Left renal pelvis (tissue), 4 donors: Measurements from ENCODE around the gene CFAP43. TPM values are rescaled to one million over a fixed set of nuclear protein-coding genes. Genes with fewer than 3 reads are reported as not detected.
"Not testable (repeated sequence)": the region's sequence is repeated elsewhere in the genome, so short reads cannot be mapped to it uniquely, and the experiment has no call there.

ENCODE experiments used
- DNase-seq, 4 donors: peaks; one replicate each; pipeline ENCODE4 v3.0.0-alpha.2; 2013; ENCODE audit warnings: low read depth in 4 of 4, low spot score in 3 of 4
- polyA plus RNA-seq, 4 donors: library from polyadenylated mRNA; unstranded; fragments of 120-200 nt; gene quantifications; one replicate each; pipeline ENCODE4 v1.2.1, GENCODE V29; 2013; ENCODE audit not compliant: insufficient read length in 4 of 4

CFAP43 gene
- polyA plus RNA-seq, 4 donors, result 2.5 to 24.9 (median 15.9) TPM

GRCh38 chr10:104234934-104235333 lies 2.8 kb upstream of the CFAP43 start:
- no peak for DNase-seq

GRCh38 chr10:104233817-104234216 lies 1.7 kb upstream of the CFAP43 start:
- DNase-seq, result no peak

- no peak for DNase-seq
Observed at GRCh38 chr10:104232613-104233102, 494 bp upstream of the CFAP43 start.

GRCh38 chr10:104230490-104230889 lies 1.7 kb downstream of the CFAP43 start:
- no peak for DNase-seq

GRCh38 chr10:104223304-104223703 lies 8.9 kb downstream of the CFAP43 start:
- DNase-seq, result no peak

- no peak for DNase-seq
Observed at GRCh38 chr10:104220522-104220921, 11.6 kb downstream of the CFAP43 start.

GRCh38 chr10:104218751-104219150 lies 13.4 kb downstream of the CFAP43 start:
- DNase-seq, result no peak

GRCh38 chr10:104216631-104217030 lies 15.5 kb downstream of the CFAP43 start:
- DNase-seq, result no peak

GRCh38 chr10:104209575-104210198 lies 22.5 kb downstream of the CFAP43 start:
- no peak for DNase-seq

- no peak for DNase-seq
Observed at GRCh38 chr10:104208730-104209129, 23.4 kb downstream of the CFAP43 start.

GRCh38 chr10:104202231-104202630 lies 29.9 kb downstream of the CFAP43 start:
- DNase-seq, result no peak

- DNase-seq, result no peak
Observed at GRCh38 chr10:104201636-104202035, 30.5 kb downstream of the CFAP43 start.

GRCh38 chr10:104199567-104199966 lies 32.6 kb downstream of the CFAP43 start:
- peak in 2 of 4 donors; percentile 12 to 19 for DNase-seq

- no peak for DNase-seq
Observed at GRCh38 chr10:104197364-104197763, 34.8 kb downstream of the CFAP43 start.

GRCh38 chr10:104195706-104196105 lies 36.5 kb downstream of the CFAP43 start:
- DNase-seq, result no peak

- DNase-seq, result no peak
Observed at GRCh38 chr10:104193787-104194186, 38.4 kb downstream of the CFAP43 start.

- no peak for DNase-seq
Observed at GRCh38 chr10:104190695-104191094, 41.5 kb downstream of the CFAP43 start.

GRCh38 chr10:104183682-104184081 lies 48.5 kb downstream of the CFAP43 start:
- DNase-seq, result no peak

GRCh38 chr10:104174136-104174535 lies 58.0 kb downstream of the CFAP43 start:
- not testable (repeated sequence) for DNase-seq

- DNase-seq, result no peak
Observed at GRCh38 chr10:104170610-104171254, 61.4 kb downstream of the CFAP43 start.

- no peak for DNase-seq
Observed at GRCh38 chr10:104155591-104155990, 76.6 kb downstream of the CFAP43 start.

- DNase-seq, result no peak
Observed at GRCh38 chr10:104151737-104152136, 80.4 kb downstream of the CFAP43 start.
